ENCODE measurements around the gene C2orf49. TPM values are rescaled to one million over a fixed set of nuclear protein-coding genes. Genes with fewer than 3 reads are reported as not detected.

Gene C2orf49
- total and polyA plus RNA-seq, 2 experiments from 2014 or later = 19.2 to 37.9 TPM

DNA sequence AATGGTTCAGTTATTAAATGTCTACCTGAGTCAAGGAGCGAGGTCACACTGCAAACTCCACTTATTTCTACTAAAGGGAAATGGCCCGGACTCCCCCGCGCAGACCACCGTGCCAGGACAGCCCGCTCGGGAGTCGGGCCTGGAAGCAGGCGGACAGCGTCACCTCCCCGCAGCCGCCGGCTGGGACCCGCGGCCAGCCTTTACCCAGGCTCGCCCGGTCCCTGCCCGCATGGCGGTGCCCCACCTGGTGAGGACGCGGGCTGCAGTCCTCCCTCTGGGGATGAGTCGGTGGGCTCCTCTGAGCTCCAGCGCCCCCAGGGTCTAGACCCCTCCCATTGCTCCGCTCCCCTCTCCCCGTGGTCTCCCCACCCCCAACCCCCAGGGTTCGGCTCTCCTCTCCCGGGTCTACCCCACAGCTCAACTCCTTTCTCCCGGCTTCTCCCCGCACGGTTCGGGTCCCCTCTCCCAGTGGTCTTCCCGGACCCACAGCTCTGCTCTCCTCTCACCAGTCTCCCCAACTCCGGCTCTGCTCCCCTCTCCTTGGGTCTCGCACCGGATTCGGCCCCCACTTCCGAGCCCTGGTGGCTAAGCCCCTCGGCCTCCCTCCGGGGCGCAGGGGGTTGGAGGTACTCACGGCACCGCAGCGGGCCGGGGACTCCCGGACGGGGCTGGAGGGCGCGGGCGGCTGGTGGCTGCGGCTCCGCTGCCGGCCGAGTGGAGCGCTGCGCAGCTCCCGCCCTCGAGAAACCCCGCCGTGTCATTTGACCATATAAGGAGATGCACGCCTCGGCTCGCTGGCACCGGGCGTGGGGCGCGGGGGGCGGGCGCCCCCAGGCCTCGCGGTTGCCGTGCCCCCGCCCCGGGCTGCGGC is 61.2 kb downstream of the C2orf49 start, which contains the start of gene FHL2:
FHL2 (minus strand) TSS at position 716 of the 871 bp plus-strand sequence. CDS start 12,535 bp downstream, outside the sequence.
- peak; percentile 90 to 91 for DNase-seq (ENCODE audit: low read depth in 1 of 2, low spot score in 1 of 2)
- peak within 1 kb of the TSS; percentile 97 for H3K27ac ChIP-seq
- H3K36me3 ChIP-seq = peaks cover 22% of the 10 kb centered on the region
- H3K4me3 ChIP-seq = peak within 1 kb of the TSS; percentile 77
- peaks cover 20% of the 10 kb centered on the region for H3K4me1 ChIP-seq (ENCODE audit: low read depth)
- no peaks in the 10 kb centered on the region for H3K27me3 ChIP-seq
- TF ChIP-seq, protein P1, sequence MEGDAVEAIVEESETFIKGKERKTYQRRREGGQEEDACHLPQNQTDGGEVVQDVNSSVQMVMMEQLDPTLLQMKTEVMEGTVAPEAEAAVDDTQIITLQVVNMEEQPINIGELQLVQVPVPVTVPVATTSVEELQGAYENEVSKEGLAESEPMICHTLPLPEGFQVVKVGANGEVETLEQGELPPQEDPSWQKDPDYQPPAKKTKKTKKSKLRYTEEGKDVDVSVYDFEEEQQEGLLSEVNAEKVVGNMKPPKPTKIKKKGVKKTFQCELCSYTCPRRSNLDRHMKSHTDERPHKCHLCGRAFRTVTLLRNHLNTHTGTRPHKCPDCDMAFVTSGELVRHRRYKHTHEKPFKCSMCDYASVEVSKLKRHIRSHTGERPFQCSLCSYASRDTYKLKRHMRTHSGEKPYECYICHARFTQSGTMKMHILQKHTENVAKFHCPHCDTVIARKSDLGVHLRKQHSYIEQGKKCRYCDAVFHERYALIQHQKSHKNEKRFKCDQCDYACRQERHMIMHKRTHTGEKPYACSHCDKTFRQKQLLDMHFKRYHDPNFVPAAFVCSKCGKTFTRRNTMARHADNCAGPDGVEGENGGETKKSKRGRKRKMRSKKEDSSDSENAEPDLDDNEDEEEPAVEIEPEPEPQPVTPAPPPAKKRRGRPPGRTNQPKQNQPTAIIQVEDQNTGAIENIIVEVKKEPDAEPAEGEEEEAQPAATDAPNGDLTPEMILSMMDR (IDR thresholded peaks at IDR 0.05; ENCODE audit: low read depth, low read length) = peak; percentile 53
- no peaks in the 10 kb centered on the region for H3K9me3 ChIP-seq (ENCODE audit: low read depth)

Other genes starting within 250 kb of the C2orf49 start
- gene GPR45, start 95.8 kb upstream of the C2orf49 start, total RNA-seq = not detected in 2 replicates
- gene GPR45, start 95.8 kb upstream of the C2orf49 start, polyA plus RNA-seq = not detected in 2 replicates
- 15.8 and 18.9 TPM in 2 replicates for gene TGFBRAP1, start 7.8 kb upstream of the C2orf49 start, total RNA-seq
- 11.4 and 11.5 TPM in 2 replicates for gene TGFBRAP1, start 7.8 kb upstream of the C2orf49 start, polyA plus RNA-seq
- 586 and 1,288 TPM in 2 replicates for gene FHL2, start 61.5 kb downstream of the C2orf49 start, total RNA-seq
- 612 and 1,543 TPM in 2 replicates for gene FHL2, start 61.5 kb downstream of the C2orf49 start, polyA plus RNA-seq

All from cardiac muscle cell (in vitro differentiated cells and primary cell).